Mesenchymal stem cell (in vitro differentiated cells and primary cell): ENCODE measurements around the gene ANGPTL8.

Experiments
- DNase-seq: peaks from one replicate; pipeline ENCODE4 v3.0.0-alpha.2; 2013
- H2AFZ ChIP-seq: one replicate; pipeline ENCODE4 v1.6.1; 2013; ENCODE audit warnings: low read depth, mild to moderate bottlenecking, control low read depth, inconsistent platforms, low read length, moderate library complexity
- H2AK5ac ChIP-seq: 2 replicates; pipeline ENCODE4 v1.6.1; 2013; ENCODE audit warnings: low read length, moderate library complexity, mild to moderate bottlenecking, inconsistent platforms; ENCODE audit not compliant: severe bottlenecking
- H2BK120ac ChIP-seq: one replicate; pipeline ENCODE4 v1.6.1; 2013; ENCODE audit warnings: low read depth, mild to moderate bottlenecking, inconsistent platforms, low read length, moderate library complexity
- H2BK12ac ChIP-seq, 2 experiments: one replicate each; pipeline ENCODE4 v1.6.1; 2013; ENCODE audit warnings: inconsistent platforms in 2 of 2, low read length in 2 of 2, mild to moderate bottlenecking in 2 of 2, moderate library complexity in 2 of 2, control low read depth in 1 of 2
- H2BK15ac ChIP-seq: one replicate; pipeline ENCODE4 v1.6.1; 2013; ENCODE audit warnings: mild to moderate bottlenecking, low read depth, inconsistent platforms; ENCODE audit not compliant: poor library complexity, severe bottlenecking
- H2BK5ac ChIP-seq: 2 replicates; pipeline ENCODE4 v1.6.1; 2013; ENCODE audit warnings: low read depth, mild to moderate bottlenecking, low read length, control low read depth, inconsistent platforms; ENCODE audit not compliant: poor library complexity, severe bottlenecking
- H3K14ac ChIP-seq, 2 experiments: one replicate each; pipeline ENCODE4 v1.6.1; 2013; ENCODE audit warnings: inconsistent platforms in 2 of 2, low read length in 2 of 2, control low read depth in 1 of 2, mild to moderate bottlenecking in 1 of 2, moderate library complexity in 1 of 2
- H3K18ac ChIP-seq, 2 experiments: one replicate each; pipeline ENCODE4 v1.6.1; 2013; ENCODE audit warnings: inconsistent platforms in 2 of 2, low read length in 2 of 2, control low read depth in 1 of 2, low read depth in 1 of 2, mild to moderate bottlenecking in 1 of 2
- H3K23ac ChIP-seq, 2 experiments: one replicate each; pipeline ENCODE4 v1.6.1; 2013; ENCODE audit warnings: inconsistent platforms in 2 of 2, low read length in 2 of 2, mild to moderate bottlenecking in 2 of 2, moderate library complexity in 2 of 2, control low read depth in 1 of 2
- H3K27ac ChIP-seq: 2 replicates; pipeline ENCODE4 v1.5.1; 2013; ENCODE audit warnings: mild to moderate bottlenecking, moderate library complexity, low read length, control low read depth, inconsistent platforms; ENCODE audit not compliant: poor library complexity, severe bottlenecking
- H3K27me3 ChIP-seq, 2 experiments: 2 replicates each; pipeline versions ENCODE4 v1.6.1 to v1.7.0; 2013; ENCODE audit warnings: low read length in 2 of 2, mild to moderate bottlenecking in 2 of 2, moderate library complexity in 2 of 2, control low read depth in 1 of 2, inconsistent platforms in 1 of 2; ENCODE audit not compliant: control insufficient read depth in 1 of 2, insufficient read depth in 1 of 2
- H3K36me3 ChIP-seq, 2 experiments: 2 replicates each; pipeline versions ENCODE4 v1.6.1 to v1.7.0; 2013; ENCODE audit warnings: low read length in 2 of 2, control low read depth in 1 of 2, inconsistent platforms in 1 of 2, low read depth in 1 of 2, mild to moderate bottlenecking in 1 of 2; ENCODE audit not compliant: insufficient read depth in 2 of 2, control insufficient read depth in 1 of 2
- H3K4ac ChIP-seq, 2 experiments: one replicate each; pipeline ENCODE4 v1.6.1; 2013; ENCODE audit warnings: inconsistent platforms in 2 of 2, low read length in 2 of 2, mild to moderate bottlenecking in 2 of 2, moderate library complexity in 2 of 2, control low read depth in 1 of 2, low read depth in 1 of 2
- H3K4me1 ChIP-seq: 2 replicates; pipeline ENCODE4 v1.6.1; 2013; ENCODE audit warnings: low read depth, low read length, control low read depth; ENCODE audit not compliant: control insufficient read depth, insufficient read depth
- H3K4me2 ChIP-seq: 2 replicates; pipeline ENCODE4 v1.6.1; 2013; ENCODE audit warnings: low read length, mild to moderate bottlenecking, inconsistent platforms; ENCODE audit not compliant: poor library complexity, severe bottlenecking
- H3K4me3 ChIP-seq, 2 experiments: 2 replicates each; pipeline versions ENCODE4 v1.5.1 to v1.7.0; 2013; ENCODE audit warnings: low read length in 2 of 2, mild to moderate bottlenecking in 2 of 2, control low read depth in 1 of 2, low read depth in 1 of 2; ENCODE audit not compliant: insufficient read depth in 1 of 2
- H3K79me1 ChIP-seq: replicated peaks from 2 replicates; pipeline ENCODE4 v1.6.1; 2013; ENCODE audit warnings: mild to moderate bottlenecking, control low read depth, low read length, inconsistent platforms; ENCODE audit not compliant: poor library complexity, severe bottlenecking
- H3K9ac ChIP-seq: 2 replicates; pipeline ENCODE4 v1.7.0; 2013; ENCODE audit warnings: mild to moderate bottlenecking, low read length, moderate library complexity
- H3K9me3 ChIP-seq: 2 replicates; pipeline ENCODE4 v1.7.0; 2013; ENCODE audit warnings: mild to moderate bottlenecking, low read length; ENCODE audit not compliant: control insufficient read depth
- H4K8ac ChIP-seq: one replicate; pipeline ENCODE4 v1.6.1; 2013; ENCODE audit warnings: inconsistent platforms, mild to moderate bottlenecking, low read length, moderate library complexity
- H4K91ac ChIP-seq: one replicate; pipeline ENCODE4 v1.6.1; 2013; ENCODE audit warnings: mild to moderate bottlenecking, low read length, inconsistent platforms
- WGBS: methylation state at CpG from one replicate; pipeline ENCODE4 v1.1.7; 2013; ENCODE audit warnings: mixed read lengths; 5-methylcytosine and 5-hydroxymethylcytosine counted together

Gene ANGPTL8

GRCh38 chr19:11247391-11247790, 8.0 kb downstream of the ANGPTL8 start:
- H3K27ac ChIP-seq: no peak overlapping the region
- no peak overlapping the region for H2BK5ac ChIP-seq
- peaks cover 60 to 72% of the 10 kb centered on the region in 2 experiments for H3K36me3 ChIP-seq
- no peak overlapping the region for H4K8ac ChIP-seq
- no peak overlapping the region for H2BK120ac ChIP-seq
- H2AK5ac ChIP-seq: no peak overlapping the region
- no peak overlapping the region for H3K14ac ChIP-seq
- no peak overlapping the region for H3K18ac ChIP-seq
- no peak overlapping the region for H2BK12ac ChIP-seq
- no peak overlapping the region for H3K23ac ChIP-seq
- no peak overlapping the region for H3K4me2 ChIP-seq
- no peaks in the 10 kb centered on the region for H3K79me1 ChIP-seq
- no peak overlapping the region for H2BK15ac ChIP-seq
- 96% methylated on average over 10 of the region's 10 CpGs for WGBS
- H3K4me3 ChIP-seq: no peak overlapping the region
- H3K4ac ChIP-seq: no peak overlapping the region
- H3K27me3 ChIP-seq: no peaks in the 10 kb centered on the region
- H4K91ac ChIP-seq: no peak overlapping the region
- no peaks in the 10 kb centered on the region for H3K9me3 ChIP-seq
- DNase-seq: no peak
- peaks cover 5% of the 10 kb centered on the region for H3K4me1 ChIP-seq
- H3K9ac ChIP-seq: no peak overlapping the region
- no peak overlapping the region for H2AFZ ChIP-seq

- no peaks in the 10 kb centered on the region for H3K9me3 ChIP-seq
- H2BK120ac ChIP-seq: no peak overlapping the region
- no peaks in the 10 kb centered on the region for H3K79me1 ChIP-seq
- peaks cover 5% of the 10 kb centered on the region for H3K4me1 ChIP-seq
- no peak overlapping the region for H3K4me2 ChIP-seq
- no peak overlapping the region for H3K27ac ChIP-seq
- H2BK12ac ChIP-seq: no peak overlapping the region
- H2AK5ac ChIP-seq: no peak overlapping the region
- H3K9ac ChIP-seq: no peak overlapping the region
- peaks cover 56 to 72% of the 10 kb centered on the region in 2 experiments for H3K36me3 ChIP-seq
- no peak overlapping the region for H3K23ac ChIP-seq
- H2AFZ ChIP-seq: no peak overlapping the region
- H4K8ac ChIP-seq: no peak overlapping the region
- no peak overlapping the region for H3K18ac ChIP-seq
- H2BK5ac ChIP-seq: no peak overlapping the region
- H3K27me3 ChIP-seq: no peaks in the 10 kb centered on the region
- no peak overlapping the region for H3K14ac ChIP-seq
- no peak overlapping the region for H3K4ac ChIP-seq
- no peak for DNase-seq
- H3K4me3 ChIP-seq: no peak overlapping the region
- no peak overlapping the region for H2BK15ac ChIP-seq
- WGBS: 92% methylated on average over 13 of the region's 14 CpGs
- no peak overlapping the region for H4K91ac ChIP-seq
Measured at GRCh38 chr19:11247934-11248333, 8.5 kb downstream of the ANGPTL8 start.

GRCh38 chr19:11248852-11249251, 9.4 kb downstream of the ANGPTL8 start:
- H2AK5ac ChIP-seq: no peak overlapping the region
- no peaks in the 10 kb centered on the region for H3K4me1 ChIP-seq
- H3K9ac ChIP-seq: no peak overlapping the region
- no peaks in the 10 kb centered on the region for H3K79me1 ChIP-seq
- no peak overlapping the region for H2BK15ac ChIP-seq
- H2AFZ ChIP-seq: no peak overlapping the region
- WGBS: no CpG with 5 or more reads among the region's 2 CpGs
- H2BK120ac ChIP-seq: no peak overlapping the region
- no peak overlapping the region for H3K27ac ChIP-seq
- H3K14ac ChIP-seq: no peak overlapping the region
- H3K4ac ChIP-seq: no peak overlapping the region
- no peak overlapping the region for H2BK5ac ChIP-seq
- no peak overlapping the region for H3K4me3 ChIP-seq
- no peak overlapping the region for H4K8ac ChIP-seq
- no peak overlapping the region for H3K4me2 ChIP-seq
- no peaks in the 10 kb centered on the region for H3K27me3 ChIP-seq
- no peaks in the 10 kb centered on the region for H3K9me3 ChIP-seq
- no peak for DNase-seq
- peaks cover 50 to 67% of the 10 kb centered on the region in 2 experiments for H3K36me3 ChIP-seq
- no peak overlapping the region for H2BK12ac ChIP-seq
- H3K23ac ChIP-seq: no peak overlapping the region
- H3K18ac ChIP-seq: no peak overlapping the region
- no peak overlapping the region for H4K91ac ChIP-seq

GRCh38 chr19:11251217-11251616, 11.8 kb downstream of the ANGPTL8 start:
- Histone ChIP-seq H2BK5ac (no peak overlapping the region), H3K23ac (no peak overlapping the region), H3K27me3 (no peaks in the 10 kb centered on the region), H2AFZ (no peak overlapping the region), H3K9me3 (no peaks in the 10 kb centered on the region), H3K14ac (no peak overlapping the region), H3K9ac (no peak overlapping the region), H2AK5ac (no peak overlapping the region), H2BK15ac (no peak overlapping the region), H3K4me2 (no peak overlapping the region), H3K4me3 (no peak overlapping the region), H4K8ac (no peak overlapping the region), H3K36me3 (peaks cover 41 to 54% of the 10 kb centered on the region in 2 experiments), H3K4ac (no peak overlapping the region), H3K27ac (no peak overlapping the region), H3K79me1 (peaks cover 6% of the 10 kb centered on the region), H3K18ac (no peak overlapping the region), H2BK12ac (no peak overlapping the region), H3K4me1 (peaks cover 2% of the 10 kb centered on the region), H2BK120ac (no peak overlapping the region), H4K91ac (no peak overlapping the region)
- no peak for DNase-seq
- WGBS: 98% methylated on average over 4 of the region's 4 CpGs
